ENCODE data around the gene TCERG1L.

TCERG1L gene

DNA sequence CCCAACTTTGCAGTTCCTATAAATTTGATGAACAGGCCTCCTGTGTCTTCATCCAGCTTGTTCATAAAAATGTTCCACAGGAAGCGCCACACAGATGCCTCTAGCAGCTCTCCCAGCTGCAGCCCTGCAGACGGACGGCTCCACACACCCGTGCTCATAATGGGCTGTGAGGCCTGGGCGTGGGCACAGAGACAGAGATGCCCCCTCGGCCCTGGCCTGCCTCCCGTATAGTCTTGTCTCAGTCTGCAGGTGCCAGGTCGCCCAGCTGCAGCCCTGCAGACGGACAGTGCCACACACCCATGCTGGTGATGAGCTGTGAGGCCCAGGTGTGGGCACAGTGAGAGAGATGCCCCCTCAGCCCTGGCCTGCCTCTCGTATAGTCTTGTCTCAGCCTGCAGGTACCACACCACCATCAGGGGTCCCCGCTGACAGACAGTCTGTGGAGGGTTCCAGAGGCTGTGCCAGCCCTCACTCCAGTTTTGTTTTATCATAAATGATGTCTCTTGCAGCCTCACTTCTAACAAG lies 189.9 kb downstream of the TCERG1L start:
- H3K4me3 ChIP-seq (ENCODE audit: control insufficient read depth, low read depth, low read length): no peak overlapping the region
- TF ChIP-seq, protein P1, sequence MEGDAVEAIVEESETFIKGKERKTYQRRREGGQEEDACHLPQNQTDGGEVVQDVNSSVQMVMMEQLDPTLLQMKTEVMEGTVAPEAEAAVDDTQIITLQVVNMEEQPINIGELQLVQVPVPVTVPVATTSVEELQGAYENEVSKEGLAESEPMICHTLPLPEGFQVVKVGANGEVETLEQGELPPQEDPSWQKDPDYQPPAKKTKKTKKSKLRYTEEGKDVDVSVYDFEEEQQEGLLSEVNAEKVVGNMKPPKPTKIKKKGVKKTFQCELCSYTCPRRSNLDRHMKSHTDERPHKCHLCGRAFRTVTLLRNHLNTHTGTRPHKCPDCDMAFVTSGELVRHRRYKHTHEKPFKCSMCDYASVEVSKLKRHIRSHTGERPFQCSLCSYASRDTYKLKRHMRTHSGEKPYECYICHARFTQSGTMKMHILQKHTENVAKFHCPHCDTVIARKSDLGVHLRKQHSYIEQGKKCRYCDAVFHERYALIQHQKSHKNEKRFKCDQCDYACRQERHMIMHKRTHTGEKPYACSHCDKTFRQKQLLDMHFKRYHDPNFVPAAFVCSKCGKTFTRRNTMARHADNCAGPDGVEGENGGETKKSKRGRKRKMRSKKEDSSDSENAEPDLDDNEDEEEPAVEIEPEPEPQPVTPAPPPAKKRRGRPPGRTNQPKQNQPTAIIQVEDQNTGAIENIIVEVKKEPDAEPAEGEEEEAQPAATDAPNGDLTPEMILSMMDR (conservative IDR thresholded peaks at IDR 0.05; ENCODE audit: control insufficient read depth, insufficient read depth, low read depth, low read length): no peak
- DNase-seq (ENCODE audit: low read depth): no peak

DNA sequence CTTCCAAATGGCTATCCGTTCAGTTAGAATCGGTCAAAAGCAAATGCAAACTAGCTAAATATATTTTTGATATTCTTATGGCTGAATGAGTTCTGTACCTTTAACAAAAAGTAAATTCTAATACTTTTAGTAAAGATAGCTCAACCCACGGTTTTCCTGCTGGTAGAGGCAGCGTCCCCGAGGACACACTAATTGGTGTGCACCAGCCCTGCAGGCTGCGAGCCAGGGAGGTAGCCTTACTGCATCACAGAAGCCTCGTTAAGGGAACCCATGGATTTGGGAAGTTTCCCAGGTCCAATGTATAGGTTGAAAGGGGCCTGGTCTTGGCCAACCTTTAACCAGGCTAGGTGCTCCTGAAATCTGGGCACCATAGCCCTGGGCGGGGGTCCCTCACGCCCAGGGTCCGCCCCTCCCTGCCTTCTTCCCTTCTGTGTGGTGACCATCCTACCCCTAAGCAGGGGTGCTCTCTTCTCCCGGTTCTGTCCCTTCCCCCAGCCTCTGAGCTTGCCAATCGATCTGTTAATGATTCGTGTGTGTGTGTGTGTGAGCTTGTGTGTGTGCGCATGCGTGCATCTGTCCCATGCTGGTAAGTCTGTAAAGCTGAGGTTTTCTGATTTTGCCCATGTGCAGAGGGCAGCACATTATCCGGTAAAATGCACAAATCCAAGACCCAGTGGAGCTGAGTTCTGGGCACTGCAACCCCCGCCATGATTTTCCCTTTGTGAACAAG lies 191.7 kb downstream of the TCERG1L start:
- H3K4me3 ChIP-seq (ENCODE audit: control insufficient read depth, low read depth, low read length): no peak overlapping the region
- TF ChIP-seq, protein P1 (conservative IDR thresholded peaks at IDR 0.05; ENCODE audit: control insufficient read depth, insufficient read depth, low read depth, low read length): no peak
- no peak for DNase-seq (ENCODE audit: low read depth)

DNA sequence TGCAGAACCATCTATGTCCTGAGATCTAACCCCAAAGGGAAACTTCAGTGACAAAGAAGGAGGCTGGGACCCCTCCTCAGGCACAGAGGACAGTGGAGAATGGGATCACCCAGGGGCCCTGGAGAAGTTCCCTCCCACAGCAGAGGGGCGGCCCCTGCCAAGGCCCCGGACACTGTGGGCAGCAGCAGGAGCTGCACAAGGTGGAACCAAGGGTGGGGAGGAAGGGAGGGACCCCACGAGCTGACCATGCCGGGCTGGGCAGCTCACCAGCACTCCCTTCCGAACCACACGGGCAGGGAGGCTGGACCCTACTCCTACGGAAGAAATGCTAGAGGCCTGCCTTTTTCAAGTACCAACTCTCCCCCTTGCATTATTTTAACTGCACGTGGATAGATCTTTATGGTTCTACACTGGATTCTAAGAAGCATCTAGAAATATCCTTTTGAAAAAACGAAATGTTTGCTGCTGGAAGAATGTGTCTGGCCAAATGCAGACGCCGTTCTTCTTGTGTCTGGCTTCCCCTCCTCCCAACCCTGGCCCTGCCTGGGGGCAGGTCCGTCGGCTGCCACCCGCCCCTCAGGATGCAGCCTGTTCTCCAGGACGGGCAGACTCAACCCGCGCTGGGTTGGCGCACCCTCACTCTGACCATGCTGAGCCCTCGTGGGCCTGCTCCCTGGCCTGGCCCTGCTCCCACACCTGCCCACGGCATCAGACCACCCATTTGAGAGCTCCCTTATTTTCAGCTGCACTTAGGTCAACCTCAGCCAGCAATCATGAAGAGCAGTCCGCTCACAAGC lies 193.9 kb downstream of the TCERG1L start:
- H3K4me3 ChIP-seq (ENCODE audit: control insufficient read depth, low read depth, low read length): no peak overlapping the region
- TF ChIP-seq, protein P1 (conservative IDR thresholded peaks at IDR 0.05; ENCODE audit: control insufficient read depth, insufficient read depth, low read depth, low read length): no peak
- DNase-seq (ENCODE audit: low read depth): no peak

DNA sequence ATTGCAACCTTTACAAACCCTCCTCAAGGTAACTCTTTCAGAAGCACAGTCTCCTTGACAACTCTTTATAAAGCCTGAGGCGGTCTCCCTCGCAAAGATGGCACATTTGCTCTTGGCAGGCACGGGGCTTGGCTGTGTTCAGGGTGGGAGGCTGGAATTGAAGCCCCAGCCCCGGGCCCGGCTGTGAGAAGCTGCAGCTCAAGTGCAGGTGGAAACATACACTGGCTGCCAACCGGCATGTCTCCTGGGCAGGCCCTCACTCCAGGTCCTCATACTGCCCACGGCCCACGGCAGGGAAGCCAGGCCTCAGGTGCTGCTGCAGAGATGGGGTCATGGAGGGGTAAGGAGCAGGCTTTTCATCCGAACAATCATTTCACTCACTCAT lies 194.5 kb downstream of the TCERG1L start:
- no peak for DNase-seq (ENCODE audit: low read depth)
- no peak overlapping the region for H3K4me3 ChIP-seq (ENCODE audit: control insufficient read depth, low read depth, low read length)
- TF ChIP-seq, protein P1 (conservative IDR thresholded peaks at IDR 0.05; ENCODE audit: control insufficient read depth, insufficient read depth, low read depth, low read length): no peak

DNA sequence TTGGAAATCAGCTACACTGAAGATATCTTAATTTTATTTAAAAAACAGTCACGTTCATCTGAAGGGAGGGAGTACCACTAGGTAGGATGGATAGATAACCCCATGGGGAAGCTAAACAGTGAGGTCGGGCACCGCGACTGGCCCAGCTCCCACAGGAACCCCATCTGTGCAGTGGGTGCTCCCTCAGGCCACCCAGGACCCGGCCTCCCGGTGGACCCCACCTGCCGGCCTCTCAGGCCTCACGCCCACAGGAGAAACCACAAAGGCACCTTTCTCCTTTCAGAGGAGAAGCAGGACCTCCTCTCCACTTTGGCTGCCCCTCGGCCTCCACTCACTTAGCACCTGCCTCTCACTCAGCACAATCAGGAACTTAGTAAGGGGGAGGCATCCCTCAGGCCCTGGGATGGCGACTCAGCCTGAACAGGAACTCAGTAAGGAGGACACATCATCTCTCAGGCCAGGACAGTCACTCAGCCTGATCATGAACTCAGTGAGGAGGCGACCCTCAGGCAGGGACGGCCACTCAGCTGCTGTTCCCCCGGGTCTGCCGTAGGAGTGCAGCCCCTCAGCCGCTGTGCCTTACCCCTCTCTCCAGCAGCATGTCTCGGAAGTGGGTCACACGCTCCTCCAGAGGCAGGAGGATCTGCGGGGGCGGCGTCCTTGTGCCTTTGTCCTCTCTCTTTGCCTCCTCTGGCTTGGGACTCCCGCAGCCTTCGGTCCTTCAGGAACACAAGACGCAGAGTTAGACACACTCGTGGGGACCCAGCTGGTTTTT lies 195.1 kb downstream of the TCERG1L start:
- no peak overlapping the region for H3K4me3 ChIP-seq (ENCODE audit: control insufficient read depth, low read depth, low read length)
- no peak for DNase-seq (ENCODE audit: low read depth)
- TF ChIP-seq, protein P1 (conservative IDR thresholded peaks at IDR 0.05; ENCODE audit: control insufficient read depth, insufficient read depth, low read depth, low read length): no peak

DNA sequence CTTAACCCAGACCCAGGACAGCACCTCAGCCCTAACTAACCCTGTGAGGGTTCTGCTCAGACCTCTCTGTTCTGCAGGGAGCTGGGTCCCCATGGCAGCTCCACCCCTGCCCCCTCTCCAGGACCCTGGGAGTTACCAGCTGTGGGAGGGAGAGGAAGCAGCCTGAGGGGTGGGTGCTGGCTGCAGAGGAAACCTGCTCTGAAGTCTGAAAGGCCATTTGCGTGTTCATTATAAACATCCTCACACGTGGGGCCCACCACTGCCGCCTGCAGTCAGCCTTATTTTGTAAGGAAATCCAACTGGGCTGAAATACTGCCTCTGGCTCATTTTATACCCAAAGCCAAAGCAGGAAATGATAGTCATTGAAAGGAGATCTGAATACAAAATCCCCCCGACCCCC lies 195.7 kb downstream of the TCERG1L start:
- TF ChIP-seq, protein P1 (conservative IDR thresholded peaks at IDR 0.05; ENCODE audit: control insufficient read depth, insufficient read depth, low read depth, low read length): no peak
- DNase-seq (ENCODE audit: low read depth): no peak
- H3K4me3 ChIP-seq (ENCODE audit: control insufficient read depth, low read depth, low read length): no peak overlapping the region

Data from fibroblast of mammary gland (primary cell).